PC-9 (cell line): ENCODE measurements around the gene CD79B. TPM values are rescaled to one million over a fixed set of nuclear protein-coding genes. Genes with fewer than 3 reads are reported as not detected.
"Not testable (repeated sequence)": the region's sequence is repeated elsewhere in the genome, so short reads cannot be mapped to it uniquely, and the experiment has no call there.

ENCODE experiments used
- BruUV-seq: library from RNA; stranded (reverse); fragments of 400-500 nt; replicated peaks from 2 replicates; lab custom pipeline; 2021; lab: Mats Ljungman, UMichigan
- CTCF ChIA-PET: fragments of 300-600 bp; sonication (Branson Sonifier 250); formaldehyde crosslinking; loops from one replicate; lab custom pipeline; 2022; ENCODE audit warnings: antibody characterized with exemption; lab: Charles Lee
- POLR2A ChIA-PET: fragments of 300-600 bp; sonication (Branson Sonifier 250); formaldehyde crosslinking; loops from one replicate; lab custom pipeline; 2022; ENCODE audit warnings: antibody characterized with exemption; ENCODE audit not compliant: unreplicated experiment; lab: Charles Lee
- DNase-seq, 2 experiments: peaks; one replicate each; pipeline versions ENCODE4 v3.0.0 to v3.0.0-alpha.2; 2015 to 2022; ENCODE audit warnings: mixed read lengths in 1 of 2
- H2AFZ ChIP-seq: fragments of 200-600 bp; sonication (generic); 2 replicates; pipeline ENCODE4 v1.8.1; 2017; ENCODE audit warnings: antibody characterized with exemption
- H3F3A ChIP-seq: fragments of 200-600 bp; sonication (generic); 2 replicates; pipeline ENCODE4 v1.8.1; 2017; ENCODE audit warnings: antibody characterized with exemption, mild to moderate bottlenecking, low read depth; ENCODE audit not compliant: insufficient read depth
- H3K27ac ChIP-seq: fragments of 200-600 bp; sonication (generic); 2 replicates; pipeline ENCODE4 v1.6.1; 2016; ENCODE audit warnings: mixed run types
- H3K27me3 ChIP-seq: fragments of 200-600 bp; sonication (generic); 2 replicates; pipeline ENCODE4 v1.6.1; 2016; ENCODE audit warnings: low read depth, mixed run types; ENCODE audit not compliant: insufficient read depth
- H3K36me3 ChIP-seq: fragments of 200-600 bp; sonication (generic); 2 replicates; pipeline ENCODE4 v1.6.1; 2016; ENCODE audit warnings: low read depth, mixed run types
- H3K4me1 ChIP-seq: fragments of 200-600 bp; sonication (generic); replicated peaks from 2 replicates; pipeline ENCODE4 v1.6.1; 2016; ENCODE audit warnings: mixed run types; ENCODE audit not compliant: insufficient read depth
- H3K4me2 ChIP-seq: fragments of 200-600 bp; sonication (generic); 2 replicates; pipeline ENCODE4 v1.6.1; 2017; ENCODE audit warnings: mixed run types
- H3K4me3 ChIP-seq: fragments of 200-600 bp; sonication (generic); 2 replicates; pipeline ENCODE4 v1.6.1; 2016; ENCODE audit warnings: mixed run types
- H3K79me2 ChIP-seq: fragments of 200-600 bp; sonication (generic); 2 replicates; pipeline ENCODE4 v1.6.1; 2017; ENCODE audit warnings: low read depth, mixed run types
- H3K9me2 ChIP-seq: fragments of 200-600 bp; sonication (generic); 2 replicates; pipeline ENCODE4 v1.8.1; 2017; ENCODE audit warnings: mild to moderate bottlenecking; ENCODE audit not compliant: insufficient read depth
- H3K9me3 ChIP-seq: fragments of 200-600 bp; sonication (generic); 2 replicates; pipeline ENCODE4 v1.8.1; 2016; ENCODE audit warnings: low read depth; ENCODE audit not compliant: insufficient read depth
- H4K20me1 ChIP-seq: fragments of 200-600 bp; sonication (generic); 2 replicates; pipeline ENCODE4 v1.8.1; 2017; ENCODE audit not compliant: insufficient read depth
- CTCF ChIP-seq: fragments of 200-600 bp; sonication (generic); conservative IDR thresholded peaks from 2 replicates; pipeline ENCODE4 v1.6.1; 2017; ENCODE audit warnings: mixed run types, antibody characterized with exemption, mild to moderate bottlenecking, moderate library complexity
- EZH2 ChIP-seq: fragments of 200-600 bp; sonication (generic); IDR thresholded peaks from 2 replicates; pipeline ENCODE4 v1.8.0; 2017; ENCODE audit warnings: antibody characterized with exemption, low read depth
- intact Hi-C: fragments of 100-400 bp; cut with micrococcal nuclease; formaldehyde crosslinking; loops from one replicate; pipeline ENCODE4 v1.10.0; 2022; ENCODE audit not compliant: unreplicated experiment
- total RNA-seq: library from RNA; stranded (reverse); gene quantifications from 2 replicates; pipeline ENCODE4 v1.2.3, GENCODE V29; 2021

The CD79B gene
- total RNA-seq, 1 experiment from 2014 or later: not detected

GRCh38 chr17:63917646-63918045, 14.5 kb downstream of the CD79B start:
- no TSS peak for BruUV-seq
- TF ChIP-seq CTCF (no peak), EZH2 (no peak)
- POLR2A ChIA-PET: interaction anchor here (0.6 kb wide), 1 partner anchor 379 kb away, joined by 3 read pairs; no protein-coding TSS in a partner anchor
- DNase-seq: no peak
- Histone ChIP-seq H3K9me2 (no peaks in the 10 kb centered on the region), H3K36me3 (no peaks in the 10 kb centered on the region), H3K27me3 (peaks cover 18% of the 10 kb centered on the region; the same call in 1 of the 2 replicates), H4K20me1 (no peaks in the 10 kb centered on the region), H3K9me3 (no peaks in the 10 kb centered on the region), H3F3A (no peaks in the 10 kb centered on the region), H3K79me2 (no peaks in the 10 kb centered on the region), H3K4me1 (no peaks in the 10 kb centered on the region), H3K27ac (no peak overlapping the region), H2AFZ (no peak overlapping the region), H3K4me2 (no peak overlapping the region), H3K4me3 (no peak overlapping the region)
- CTCF ChIA-PET: interaction anchor here (0.7 to 3.2 kb wide), 2 partner anchors 57 to 216 kb away, joined by 3 to 21 read pairs; no protein-coding TSS in a partner anchor
- intact Hi-C loops: loop anchor here (2.0 to 10.0 kb wide), 2 partner anchors 365 to 497 kb away; no protein-coding TSS in a partner anchor

GRCh38 chr17:63917206-63917605, 14.9 kb downstream of the CD79B start:
- not testable (repeated sequence) for H4K20me1 ChIP-seq, DNase-seq, H3K4me3 ChIP-seq, H3K4me2 ChIP-seq, H3K9me3 ChIP-seq, H3K36me3 ChIP-seq, H3K79me2 ChIP-seq, H3K4me1 ChIP-seq, H3F3A ChIP-seq, H2AFZ ChIP-seq, BruUV-seq, H3K27ac ChIP-seq, H3K9me2 ChIP-seq
- ChIA-PET POLR2A (interaction anchor here (0.6 kb wide), 1 partner anchor 379 kb away, joined by 3 read pairs; no protein-coding TSS in a partner anchor), CTCF (interaction anchor here (0.6 to 3.2 kb wide), 2 partner anchors 47 to 217 kb away, joined by 3 to 21 read pairs; no protein-coding TSS in a partner anchor)
- peaks cover 18% of the 10 kb centered on the region; the same call in 1 of the 2 replicates for H3K27me3 ChIP-seq
- intact Hi-C loops: loop anchor here (10.0 kb wide), 1 partner anchor 498 kb away; no protein-coding TSS in a partner anchor

GRCh38 chr17:63916566-63917185, 15.5 kb downstream of the CD79B start:
- Histone ChIP-seq H2AFZ (no peak overlapping the region), H3K9me3 (no peaks in the 10 kb centered on the region), H3K9me2 (no peaks in the 10 kb centered on the region), H4K20me1 (no peaks in the 10 kb centered on the region), H3K4me1 (no peaks in the 10 kb centered on the region), H3K27ac (no peak overlapping the region), H3K4me2 (no peak overlapping the region), H3K27me3 (peaks cover 18% of the 10 kb centered on the region; the same call in 1 of the 2 replicates), H3K79me2 (no peaks in the 10 kb centered on the region), H3K36me3 (no peaks in the 10 kb centered on the region), H3K4me3 (no peak overlapping the region), H3F3A (no peaks in the 10 kb centered on the region)
- DNase-seq: no peak
- ChIA-PET CTCF (interaction anchor here (0.6 kb wide), 1 partner anchor 47 kb away, joined by 3 read pairs; no protein-coding TSS in a partner anchor), POLR2A (no interaction called here)
- intact Hi-C loops: loop anchor here (10.0 kb wide), 1 partner anchor 498 kb away; no protein-coding TSS in a partner anchor
- no TSS peak for BruUV-seq
- TF ChIP-seq CTCF: no peak
- no peak for TF ChIP-seq EZH2

GRCh38 chr17:63915753-63916152, 16.4 kb downstream of the CD79B start:
- H3K9me3 ChIP-seq, H3K36me3 ChIP-seq, H3K27ac ChIP-seq, H3K4me2 ChIP-seq, H3F3A ChIP-seq, POLR2A ChIA-PET, H3K79me2 ChIP-seq, H3K4me3 ChIP-seq, H3K4me1 ChIP-seq, DNase-seq, H4K20me1 ChIP-seq, H2AFZ ChIP-seq, H3K9me2 ChIP-seq, BruUV-seq: not testable (repeated sequence)
- H3K27me3 ChIP-seq: peaks cover 21% of the 10 kb centered on the region; the same call in 1 of the 2 replicates
- intact Hi-C loops: loop anchor here (10.0 kb wide), 1 partner anchor 499 kb away; no protein-coding TSS in a partner anchor
- CTCF ChIA-PET: interaction anchor here (0.6 kb wide), 1 partner anchor 71 kb away, joined by 7 read pairs; no protein-coding TSS in a partner anchor
